NCI-H526 treated with DMSO at 0.1 percent for 48 hours (cell line): ENCODE data around the gene RASGRF1.
"Not testable (repeated sequence)": the region's sequence is repeated elsewhere in the genome, so short reads cannot be mapped to it uniquely, and the experiment has no call there.

Source experiments
- DNase-seq: peaks from one replicate; lab custom pipeline; 2025; lab: John Stamatoyannopoulos, UW

Gene RASGRF1

GRCh38 chr15:79041601-79042168 lies 48.9 kb downstream of the RASGRF1 start:
- DNase-seq: no peak

GRCh38 chr15:79037848-79038247 lies 52.7 kb downstream of the RASGRF1 start:
- no peak for DNase-seq

- DNase-seq: no peak
These were observed 54.3 kb downstream of the RASGRF1 start for GRCh38 chr15:79036323-79036722.

GRCh38 chr15:79035814-79036213 lies 54.8 kb downstream of the RASGRF1 start:
- no peak for DNase-seq

GRCh38 chr15:79035111-79035601 lies 55.4 kb downstream of the RASGRF1 start:
- DNase-seq: no peak

GRCh38 chr15:79034284-79034683 lies 56.3 kb downstream of the RASGRF1 start:
- no peak for DNase-seq

GRCh38 chr15:79032656-79033055 lies 57.9 kb downstream of the RASGRF1 start:
- no peak for DNase-seq

- no peak for DNase-seq
These were observed 58.8 kb downstream of the RASGRF1 start for GRCh38 chr15:79031821-79032220.

GRCh38 chr15:79031201-79031600 lies 59.4 kb downstream of the RASGRF1 start:
- no peak for DNase-seq

- DNase-seq: no peak
These were observed 60.1 kb downstream of the RASGRF1 start for GRCh38 chr15:79030470-79030869.

- peak; percentile 4 for DNase-seq
These were observed 62.1 kb downstream of the RASGRF1 start for GRCh38 chr15:79028411-79028964.

GRCh38 chr15:79027532-79028410 lies 62.8 kb downstream of the RASGRF1 start:
- no peak for DNase-seq

- no peak for DNase-seq
These were observed 64.8 kb downstream of the RASGRF1 start for GRCh38 chr15:79025802-79026201.

GRCh38 chr15:79025201-79025600 lies 65.4 kb downstream of the RASGRF1 start:
- DNase-seq: no peak

- DNase-seq: not testable (repeated sequence)
These were observed 66.1 kb downstream of the RASGRF1 start for GRCh38 chr15:79024493-79024892.

- no peak for DNase-seq
These were observed 66.7 kb downstream of the RASGRF1 start for GRCh38 chr15:79023918-79024317.

- DNase-seq: no peak
These were observed 67.1 kb downstream of the RASGRF1 start for GRCh38 chr15:79023546-79023890.

- no peak for DNase-seq
These were observed 71.6 kb downstream of the RASGRF1 start for GRCh38 chr15:79018960-79019359.

GRCh38 chr15:79017953-79018352 lies 72.6 kb downstream of the RASGRF1 start:
- no peak for DNase-seq

GRCh38 chr15:79016527-79017170 lies 73.9 kb downstream of the RASGRF1 start:
- no peak for DNase-seq

- no peak for DNase-seq
These were observed 75.2 kb downstream of the RASGRF1 start for GRCh38 chr15:79015416-79015815.

GRCh38 chr15:79010278-79010677 lies 80.3 kb downstream of the RASGRF1 start:
- no peak for DNase-seq

GRCh38 chr15:79009379-79009778 lies 81.2 kb downstream of the RASGRF1 start:
- no peak for DNase-seq
